Gastroesophageal sphincter (tissue), 3 donors: ENCODE measurements around the gene MTIF3.

Experiments
- EP300 ChIP-seq: sonication (generic); formaldehyde crosslinking; IDR thresholded peaks from one replicate; pipeline ENCODE4 v1.6.1; 2017; ENCODE audit warnings: antibody characterized with exemption, mild to moderate bottlenecking
- POLR2A ChIP-seq, 2 donors: fragments of 450-650 bp; IDR thresholded peaks; one replicate each; pipeline ENCODE4 v1.6.1; 2017; ENCODE audit warnings: antibody characterized with exemption in 2 of 2, mild to moderate bottlenecking in 2 of 2, moderate library complexity in 1 of 2
- POLR2AphosphoS5 ChIP-seq: sonication (generic); formaldehyde crosslinking; IDR thresholded peaks from one replicate; pipeline ENCODE4 v1.6.1; 2017; ENCODE audit warnings: antibody characterized with exemption
- TF ChIP-seq, protein P1 (sequence below), 4 experiments: fragments of 200-600 bp in 2 of 4; fragments of 450-650 bp in 2 of 4; sonication (generic) in 1 of 4; IDR thresholded peaks; one replicate each; pipeline ENCODE4 v1.5.1; 2017 to 2019; ENCODE audit warnings: antibody characterized with exemption in 4 of 4, mild to moderate bottlenecking in 2 of 4, moderate library complexity in 2 of 4

DNA sequence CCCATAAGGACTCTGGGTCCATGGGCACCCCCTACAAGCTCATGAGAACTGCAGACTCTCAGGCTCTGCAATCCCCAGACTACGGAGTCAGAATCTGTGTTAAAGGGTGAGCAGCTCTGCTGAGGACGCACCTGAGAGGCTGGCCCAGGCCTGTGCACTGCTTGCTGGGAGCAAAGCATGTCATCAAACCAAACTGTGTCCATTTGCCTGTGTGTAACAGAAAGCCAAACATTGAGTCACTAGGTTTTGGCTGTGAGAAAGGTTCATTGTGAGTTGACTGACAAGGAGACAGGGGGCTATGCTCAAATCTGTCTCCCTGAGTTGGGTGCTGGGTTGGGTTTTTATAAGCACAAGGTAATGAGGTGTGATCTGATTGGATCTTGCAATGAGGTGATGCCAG is 22.1 kb upstream of the MTIF3 start:
- TF ChIP-seq POLR2A (IDR thresholded peaks at IDR 0.05), result no peak
- TF ChIP-seq, protein P1, sequence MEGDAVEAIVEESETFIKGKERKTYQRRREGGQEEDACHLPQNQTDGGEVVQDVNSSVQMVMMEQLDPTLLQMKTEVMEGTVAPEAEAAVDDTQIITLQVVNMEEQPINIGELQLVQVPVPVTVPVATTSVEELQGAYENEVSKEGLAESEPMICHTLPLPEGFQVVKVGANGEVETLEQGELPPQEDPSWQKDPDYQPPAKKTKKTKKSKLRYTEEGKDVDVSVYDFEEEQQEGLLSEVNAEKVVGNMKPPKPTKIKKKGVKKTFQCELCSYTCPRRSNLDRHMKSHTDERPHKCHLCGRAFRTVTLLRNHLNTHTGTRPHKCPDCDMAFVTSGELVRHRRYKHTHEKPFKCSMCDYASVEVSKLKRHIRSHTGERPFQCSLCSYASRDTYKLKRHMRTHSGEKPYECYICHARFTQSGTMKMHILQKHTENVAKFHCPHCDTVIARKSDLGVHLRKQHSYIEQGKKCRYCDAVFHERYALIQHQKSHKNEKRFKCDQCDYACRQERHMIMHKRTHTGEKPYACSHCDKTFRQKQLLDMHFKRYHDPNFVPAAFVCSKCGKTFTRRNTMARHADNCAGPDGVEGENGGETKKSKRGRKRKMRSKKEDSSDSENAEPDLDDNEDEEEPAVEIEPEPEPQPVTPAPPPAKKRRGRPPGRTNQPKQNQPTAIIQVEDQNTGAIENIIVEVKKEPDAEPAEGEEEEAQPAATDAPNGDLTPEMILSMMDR (IDR thresholded peaks at IDR 0.05), result no peak
- TF ChIP-seq POLR2AphosphoS5, result no peak
- TF ChIP-seq EP300, result no peak
